ENCODE measurements around the gene ADARB2. TPM values are rescaled to one million over a fixed set of nuclear protein-coding genes. Genes with fewer than 3 reads are reported as not detected.

ADARB2 gene
- total RNA-seq, 4 donors from 2014 or later, result 8.4 to 23.2 (median 19.6) TPM

DNA sequence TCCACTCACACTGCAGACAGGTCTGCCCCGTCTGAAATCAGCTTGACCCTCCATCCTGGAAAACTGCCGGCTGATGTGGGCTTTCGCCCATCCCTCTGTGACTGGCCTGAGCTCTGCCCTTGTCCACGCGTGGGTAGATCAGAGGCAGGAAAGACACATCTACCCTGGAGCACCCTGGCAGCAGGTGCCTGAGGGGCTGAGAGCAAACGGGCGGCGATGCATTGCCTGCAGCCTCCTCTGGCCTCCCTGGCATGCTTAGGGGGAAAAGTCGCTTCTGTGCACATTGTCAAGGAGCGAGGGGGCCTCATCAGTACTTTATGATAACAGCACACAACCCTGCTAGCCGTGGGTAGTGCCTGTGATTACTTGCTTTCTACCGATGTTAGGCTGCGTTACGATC, 109.4 kb downstream of the ADARB2 start:
- Histone ChIP-seq H3K27ac (no peak overlapping the region), H3K27me3 (no peaks in the 10 kb centered on the region), H3K4me3 (no peak overlapping the region), H3K36me3 (no peaks in the 10 kb centered on the region), H3K9me3 (peaks cover 0 to 24% (median 0%) of the 10 kb centered on the region in 4 donors), H3K4me1 (no peaks in the 10 kb centered on the region)
- 79 to 82% methylated on average over 11 to 14 of the region's 14 CpGs for WGBS, 2 donors
- TF ChIP-seq CTCF (IDR thresholded peaks at IDR 0.05), result no peak
- no peak for TF ChIP-seq POLR2A (IDR thresholded peaks at IDR 0.05)
- TF ChIP-seq EP300 (IDR thresholded peaks at IDR 0.05), result no peak
- no peak for DNase-seq (ENCODE audit: low spot score in 2 of 2)

DNA sequence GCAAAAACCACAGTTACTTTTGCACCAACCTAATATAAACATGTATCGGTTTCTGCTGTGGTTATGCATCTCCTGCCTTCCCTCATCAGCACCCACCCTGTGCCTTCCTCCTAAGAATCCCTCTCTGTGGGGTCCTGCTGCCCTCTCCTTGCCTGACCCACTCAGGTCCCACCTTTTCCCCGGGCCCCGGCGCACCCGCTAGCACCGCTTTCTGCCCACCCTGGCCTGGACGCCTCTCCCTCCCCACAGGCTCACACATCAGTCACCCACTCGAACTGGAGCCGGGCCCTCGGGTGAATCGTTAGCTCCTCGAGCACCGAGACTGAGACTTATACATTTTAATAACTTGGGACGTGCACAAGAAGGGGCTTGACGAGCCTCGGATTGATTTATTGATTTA, 110.5 kb downstream of the ADARB2 start:
- no peaks in the 10 kb centered on the region for H3K36me3 ChIP-seq
- no peak overlapping the region for H3K27ac ChIP-seq
- no peak for DNase-seq (ENCODE audit: low spot score in 2 of 2)
- peaks cover 0 to 15% (median 0%) of the 10 kb centered on the region in 4 donors for H3K9me3 ChIP-seq
- no peak overlapping the region for H3K4me3 ChIP-seq
- no peaks in the 10 kb centered on the region for H3K4me1 ChIP-seq
- WGBS, 2 donors, result 84 to 89% methylated on average over 16 of the region's 16 CpGs
- TF ChIP-seq EP300 (IDR thresholded peaks at IDR 0.05) (no peak), POLR2A (IDR thresholded peaks at IDR 0.05) (no peak), CTCF (IDR thresholded peaks at IDR 0.05) (no peak)
- no peaks in the 10 kb centered on the region for H3K27me3 ChIP-seq

GRCh38 chr10:1626410-1626809, 110.9 kb downstream of the ADARB2 start:
- no peak overlapping the region for H3K4me3 ChIP-seq
- H3K9me3 ChIP-seq, result peaks cover 0 to 15% (median 0%) of the 10 kb centered on the region in 4 donors
- H3K36me3 ChIP-seq, result no peaks in the 10 kb centered on the region
- 82 to 87% methylated on average over 22 of the region's 22 CpGs for WGBS, 2 donors
- no peak for DNase-seq (ENCODE audit: low spot score in 2 of 2)
- no peaks in the 10 kb centered on the region for H3K4me1 ChIP-seq
- no peaks in the 10 kb centered on the region for H3K27me3 ChIP-seq
- H3K27ac ChIP-seq, result no peak overlapping the region
- TF ChIP-seq EP300 (IDR thresholded peaks at IDR 0.05) (no peak), CTCF (IDR thresholded peaks at IDR 0.05) (no peak), POLR2A (IDR thresholded peaks at IDR 0.05) (no peak)

- 89 to 90% methylated on average over 11 of the region's 11 CpGs for WGBS, 2 donors
- H3K27me3 ChIP-seq, result no peaks in the 10 kb centered on the region
- H3K27ac ChIP-seq, result no peak overlapping the region
- no peaks in the 10 kb centered on the region for H3K4me1 ChIP-seq
- no peak for DNase-seq (ENCODE audit: low spot score in 2 of 2)
- no peaks in the 10 kb centered on the region for H3K36me3 ChIP-seq
- peaks cover 0 to 15% (median 0%) of the 10 kb centered on the region in 4 donors for H3K9me3 ChIP-seq
- TF ChIP-seq POLR2A (IDR thresholded peaks at IDR 0.05) (no peak), EP300 (IDR thresholded peaks at IDR 0.05) (no peak), CTCF (IDR thresholded peaks at IDR 0.05) (no peak)
- no peak overlapping the region for H3K4me3 ChIP-seq
These were observed 111.6 kb downstream of the ADARB2 start for GRCh38 chr10:1625731-1626130.

DNA sequence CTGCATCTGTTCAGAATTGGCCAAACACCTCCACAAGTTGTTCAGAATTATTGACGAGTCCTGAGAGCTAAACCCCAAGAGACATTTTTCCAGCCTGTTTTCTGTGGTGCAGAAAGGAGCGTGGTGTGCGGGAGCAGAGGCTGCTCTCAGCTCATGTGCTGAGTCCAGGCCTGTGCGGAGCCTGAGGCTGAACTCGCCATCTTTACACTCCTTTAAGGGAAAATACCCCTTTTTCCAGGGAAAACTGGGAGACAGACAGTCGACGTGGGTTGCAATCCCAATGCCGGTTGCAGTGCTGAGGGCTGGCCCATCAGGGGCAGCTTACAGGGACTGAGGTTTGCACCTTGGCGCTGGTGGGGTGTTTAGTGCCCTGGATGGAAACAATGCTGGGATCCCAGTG, 112.2 kb downstream of the ADARB2 start:
- Histone ChIP-seq H3K4me1 (no peaks in the 10 kb centered on the region), H3K9me3 (peaks cover 0 to 15% (median 0%) of the 10 kb centered on the region in 4 donors), H3K4me3 (no peak overlapping the region), H3K27ac (no peak overlapping the region), H3K36me3 (no peaks in the 10 kb centered on the region), H3K27me3 (no peaks in the 10 kb centered on the region)
- DNase-seq (ENCODE audit: low spot score in 2 of 2), result no peak
- 88 to 92% methylated on average over 9 of the region's 9 CpGs for WGBS, 2 donors
- no peak for TF ChIP-seq CTCF (IDR thresholded peaks at IDR 0.05)
- TF ChIP-seq POLR2A (IDR thresholded peaks at IDR 0.05), result no peak
- no peak for TF ChIP-seq EP300 (IDR thresholded peaks at IDR 0.05)
